Muscle layer of duodenum (tissue), 2 donors: ENCODE data around the gene DHDDS.

Experiments used
- H3K27ac ChIP-seq: one replicate; pipeline ENCODE4 v1.7.0; 2013; ENCODE audit warnings: mild to moderate bottlenecking, low read length
- H3K27me3 ChIP-seq: one replicate; pipeline ENCODE4 v1.7.0; 2013; ENCODE audit warnings: low read depth, mild to moderate bottlenecking, control low read depth, low read length
- H3K36me3 ChIP-seq, 2 donors: one replicate each; pipeline ENCODE4 v1.7.0; 2013; ENCODE audit warnings: low read length in 2 of 2, control low read depth in 1 of 2, mild to moderate bottlenecking in 1 of 2; ENCODE audit not compliant: insufficient read depth in 2 of 2, control insufficient read depth in 1 of 2
- H3K4me1 ChIP-seq, 2 donors: one replicate each; pipeline ENCODE4 v1.7.0; 2013; ENCODE audit warnings: low read length in 2 of 2, mild to moderate bottlenecking in 2 of 2, control low read depth in 1 of 2, moderate library complexity in 1 of 2; ENCODE audit not compliant: insufficient read depth in 2 of 2, control insufficient read depth in 1 of 2
- H3K4me3 ChIP-seq, 2 donors: one replicate each; pipeline ENCODE4 v1.7.0; 2013; ENCODE audit warnings: low read length in 2 of 2, low read depth in 1 of 2, mild to moderate bottlenecking in 1 of 2
- H3K9me3 ChIP-seq, 2 donors: one replicate each; pipeline ENCODE4 v1.7.0; 2013; ENCODE audit warnings: low read length in 2 of 2, control low read depth in 1 of 2, mild to moderate bottlenecking in 1 of 2; ENCODE audit not compliant: control insufficient read depth in 1 of 2
- donor health status: healthy.

The DHDDS gene

GRCh38 chr1:26419494-26419893 lies 12.6 kb upstream of the DHDDS start:
- Histone ChIP-seq H3K9me3 (no peaks in the 10 kb centered on the region), H3K27ac (no peak overlapping the region), H3K36me3 (no peaks in the 10 kb centered on the region), H3K4me3 (no peak overlapping the region), H3K27me3 (peaks cover 2% of the 10 kb centered on the region), H3K4me1 (no peaks in the 10 kb centered on the region)

DNA sequence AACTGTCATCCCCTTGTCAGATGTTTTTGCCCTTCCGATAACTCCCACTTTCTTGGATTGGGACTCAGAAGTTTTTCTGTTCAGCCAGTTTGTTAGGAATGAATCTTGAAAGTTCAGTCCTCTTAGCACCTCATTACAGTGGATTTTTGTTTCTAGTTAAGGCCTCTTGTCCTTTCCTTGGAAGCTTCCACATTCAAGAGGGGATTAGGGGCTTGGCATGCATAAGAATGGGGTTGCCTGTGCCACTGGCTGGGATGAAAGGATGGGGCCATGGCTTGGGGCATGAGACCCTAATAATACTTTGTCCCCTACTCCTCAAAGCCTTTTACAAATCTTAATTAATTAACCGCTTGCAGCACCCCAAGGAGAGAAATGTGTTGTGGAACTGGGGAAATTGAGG lies 2.4 kb upstream of the DHDDS start:
- no peak overlapping the region for H3K27ac ChIP-seq
- no peak overlapping the region for H3K4me3 ChIP-seq
- no peaks in the 10 kb centered on the region for H3K9me3 ChIP-seq
- peaks cover 7 to 25% of the 10 kb centered on the region in 2 donors for H3K4me1 ChIP-seq
- H3K36me3 ChIP-seq, result peaks cover 4 to 7% of the 10 kb centered on the region in 2 donors
- no peaks in the 10 kb centered on the region for H3K27me3 ChIP-seq

- Histone ChIP-seq H3K4me3 (peak overlapping the region; percentile 75 to 77), H3K27ac (peak overlapping the region; percentile 82), H3K9me3 (no peaks in the 10 kb centered on the region), H3K27me3 (no peaks in the 10 kb centered on the region), H3K36me3 (peaks cover 4 to 13% of the 10 kb centered on the region in 2 donors), H3K4me1 (peaks cover 7 to 28% of the 10 kb centered on the region in 2 donors)
Observed at GRCh38 chr1:26432793-26433192, 672 bp downstream of the DHDDS start.

DNA sequence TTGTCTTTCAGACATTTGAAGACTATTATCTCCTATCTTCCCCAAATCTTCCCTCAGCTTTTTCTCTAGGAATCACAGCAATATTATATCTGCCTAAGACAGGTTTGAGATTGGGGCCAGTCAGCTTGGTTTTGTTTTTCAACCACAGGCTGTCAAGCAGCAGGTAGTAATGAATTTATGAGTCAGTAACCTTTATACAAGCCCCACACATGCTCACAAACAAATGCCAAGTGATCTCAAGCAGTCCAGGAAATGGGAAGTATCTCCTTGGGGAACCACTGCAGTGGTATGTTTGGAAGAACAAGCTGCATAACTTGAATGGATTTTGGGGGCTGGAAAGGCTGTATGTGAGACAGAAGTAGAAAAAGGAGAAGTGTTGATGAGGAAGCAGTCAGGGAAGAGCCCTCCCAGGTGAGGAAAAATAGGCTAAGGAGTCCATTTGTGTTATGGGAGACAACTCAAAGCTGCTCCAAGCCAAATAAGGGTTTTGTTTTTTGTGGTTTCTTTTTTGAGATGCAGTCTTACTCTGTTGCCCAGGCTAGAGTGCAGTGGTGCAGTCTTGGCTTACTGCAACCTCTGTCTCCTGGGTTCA lies 2.1 kb downstream of the DHDDS start:
- Histone ChIP-seq H3K27ac (no peak overlapping the region), H3K36me3 (peaks cover 15 to 27% of the 10 kb centered on the region in 2 donors), H3K4me1 (peaks cover 7 to 28% of the 10 kb centered on the region in 2 donors)

GRCh38 chr1:26438041-26438440 lies 5.9 kb downstream of the DHDDS start:
- H3K27me3 ChIP-seq, result no peaks in the 10 kb centered on the region
- H3K36me3 ChIP-seq, result peaks cover 39 to 51% of the 10 kb centered on the region in 2 donors
- no peaks in the 10 kb centered on the region for H3K9me3 ChIP-seq
- peaks cover 3 to 17% of the 10 kb centered on the region in 2 donors for H3K4me1 ChIP-seq
- H3K27ac ChIP-seq, result no peak overlapping the region
- no peak overlapping the region for H3K4me3 ChIP-seq

More for the DNA sequence above, 2.1 kb downstream of the DHDDS start:
- Histone ChIP-seq H3K4me3 (no peak overlapping the region), H3K27me3 (no peaks in the 10 kb centered on the region), H3K9me3 (no peaks in the 10 kb centered on the region)

DNA sequence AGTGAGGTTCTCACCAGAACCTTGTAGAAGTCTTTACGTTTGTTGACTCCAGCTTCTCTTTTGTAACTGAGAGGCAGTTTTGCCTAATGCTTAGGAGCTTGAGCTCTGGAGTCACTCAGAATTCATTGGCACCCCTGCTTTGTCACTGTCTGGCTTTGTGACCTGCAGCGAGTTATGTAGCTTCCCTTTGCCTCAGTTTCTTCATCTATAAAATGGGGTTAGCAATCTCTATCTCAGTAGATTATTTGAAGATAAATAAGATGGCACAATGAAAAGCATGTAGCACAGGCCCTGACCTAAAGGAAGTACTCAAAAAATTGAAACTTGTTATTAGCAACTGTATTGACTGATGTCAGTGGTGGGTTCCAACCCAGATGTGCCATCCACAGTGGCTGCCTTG lies 8.1 kb downstream of the DHDDS start:
- peaks cover 53 to 61% of the 10 kb centered on the region in 2 donors for H3K36me3 ChIP-seq

DNA sequence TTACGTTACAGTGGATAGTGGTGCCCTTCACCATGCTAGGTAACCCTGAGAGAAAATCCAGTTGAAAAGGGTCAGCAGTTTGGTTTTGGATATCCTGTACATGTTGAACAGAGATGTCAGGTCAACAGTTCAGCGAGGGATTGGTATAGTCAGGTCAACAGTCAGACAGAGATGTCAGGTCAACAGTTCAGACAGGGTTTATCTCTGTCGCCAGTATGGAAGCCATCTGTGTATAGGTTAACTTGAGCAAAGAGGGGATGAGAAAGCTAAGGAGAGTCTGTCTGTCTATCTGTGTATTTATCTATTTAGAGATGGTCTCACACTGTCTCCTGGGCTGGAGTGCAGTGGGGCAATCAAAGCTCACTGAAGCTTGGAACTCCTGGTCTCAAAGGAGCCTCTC lies 17.7 kb downstream of the DHDDS start:
- no peaks in the 10 kb centered on the region for H3K9me3 ChIP-seq
- no peak overlapping the region for H3K27ac ChIP-seq
- no peak overlapping the region for H3K4me3 ChIP-seq
- no peaks in the 10 kb centered on the region for H3K4me1 ChIP-seq
- H3K36me3 ChIP-seq, result peaks cover 44 to 59% of the 10 kb centered on the region in 2 donors
- H3K27me3 ChIP-seq, result no peaks in the 10 kb centered on the region

More for the DNA sequence above, 8.1 kb downstream of the DHDDS start:
- H3K4me3 ChIP-seq, result no peak overlapping the region
- H3K4me1 ChIP-seq, result peaks cover 0 to 3% of the 10 kb centered on the region in 2 donors
- H3K27ac ChIP-seq, result no peak overlapping the region
- no peaks in the 10 kb centered on the region for H3K27me3 ChIP-seq
- no peaks in the 10 kb centered on the region for H3K9me3 ChIP-seq

- H3K36me3 ChIP-seq, result peaks cover 38 to 64% of the 10 kb centered on the region in 2 donors
Observed at GRCh38 chr1:26450908-26451307, 18.8 kb downstream of the DHDDS start.

GRCh38 chr1:26452459-26453183 lies 20.5 kb downstream of the DHDDS start:
- no peak overlapping the region for H3K4me3 ChIP-seq
- H3K4me1 ChIP-seq, result no peaks in the 10 kb centered on the region
- no peak overlapping the region for H3K27ac ChIP-seq
- H3K27me3 ChIP-seq, result no peaks in the 10 kb centered on the region
- peaks cover 24 to 52% of the 10 kb centered on the region in 2 donors for H3K36me3 ChIP-seq
- no peaks in the 10 kb centered on the region for H3K9me3 ChIP-seq

More at GRCh38 chr1:26450908-26451307, 18.8 kb downstream of the DHDDS start:
- no peaks in the 10 kb centered on the region for H3K27me3 ChIP-seq
- no peaks in the 10 kb centered on the region for H3K9me3 ChIP-seq
- H3K4me1 ChIP-seq, result no peaks in the 10 kb centered on the region
- no peak overlapping the region for H3K27ac ChIP-seq
- no peak overlapping the region for H3K4me3 ChIP-seq

DNA sequence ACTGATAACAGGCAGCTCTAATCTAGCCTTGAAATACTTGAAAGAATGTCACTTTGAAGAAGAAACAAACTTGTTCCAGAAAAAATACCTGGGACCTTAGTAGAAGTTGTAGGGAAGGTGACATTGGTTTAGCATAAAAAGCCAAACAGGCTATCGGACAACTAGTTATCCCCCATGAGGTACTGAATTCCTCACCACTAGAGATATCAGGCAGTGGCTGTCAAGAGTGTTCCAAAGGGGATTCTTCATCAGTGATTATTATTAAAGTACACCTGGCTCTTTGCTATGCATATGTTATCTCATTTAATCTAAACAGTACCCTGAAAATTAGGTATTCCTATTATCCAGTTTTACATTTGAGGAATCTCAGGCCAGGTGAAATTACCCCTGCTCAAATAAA lies 27.0 kb downstream of the DHDDS start:
- H3K4me1 ChIP-seq, result peaks cover 0 to 4% of the 10 kb centered on the region in 2 donors
- peaks cover 21 to 59% of the 10 kb centered on the region in 2 donors for H3K36me3 ChIP-seq
- no peak overlapping the region for H3K4me3 ChIP-seq
- H3K27ac ChIP-seq, result no peak overlapping the region
- no peaks in the 10 kb centered on the region for H3K27me3 ChIP-seq
- H3K9me3 ChIP-seq, result no peaks in the 10 kb centered on the region

- H3K9me3 ChIP-seq, result no peaks in the 10 kb centered on the region
- H3K27ac ChIP-seq, result no peak overlapping the region
- no peak overlapping the region for H3K4me3 ChIP-seq
- H3K27me3 ChIP-seq, result no peaks in the 10 kb centered on the region
- H3K36me3 ChIP-seq, result peaks cover 26 to 63% of the 10 kb centered on the region in 2 donors
- peaks cover 0 to 4% of the 10 kb centered on the region in 2 donors for H3K4me1 ChIP-seq
Observed at GRCh38 chr1:26459573-26460031, 27.5 kb downstream of the DHDDS start.
